ENCODE data around the gene MPPED2. TPM values are rescaled to one million over a fixed set of nuclear protein-coding genes. Genes with fewer than 3 reads are reported as not detected.

The MPPED2 gene
- total RNA-seq, 1 donor from 2014 or later = 1.6 TPM

GRCh38 chr11:30594646-30595411 is 8.7 kb upstream of the MPPED2 start:
- Histone ChIP-seq H2AFZ (ENCODE audit: low read depth, low read length) (peak overlapping the region; percentile 38), H3K27me3 (ENCODE audit: insufficient read depth, low read length) (no peaks in the 10 kb centered on the region), H3K36me3 (ENCODE audit: insufficient read depth, low read length) (no peaks in the 10 kb centered on the region), H3K9me3 (ENCODE audit: insufficient read depth, low read depth, low read length) (no peaks in the 10 kb centered on the region), H4K20me1 (ENCODE audit: insufficient read depth, low read length) (no peaks in the 10 kb centered on the region), H3K4me3 (ENCODE audit: insufficient read depth, low read depth, low read length) (no peak overlapping the region), H3K4me2 (ENCODE audit: low read length) (peak overlapping the region; percentile 26), H3K27ac (ENCODE audit: low read depth, low read length) (no peak overlapping the region), H3K79me2 (ENCODE audit: insufficient read depth, low read length) (no peaks in the 10 kb centered on the region), H3K9ac (ENCODE audit: low read length) (no peak overlapping the region), H3K4me1 (ENCODE audit: insufficient read depth, low read length) (no peaks in the 10 kb centered on the region)
- Mint-ChIP-seq H3K27ac (ENCODE audit: unreplicated experiment) (no peak overlapping the region), H3K36me3 (ENCODE audit: low read depth, unreplicated experiment) (no peaks in the 10 kb centered on the region), H3K27me3 (ENCODE audit: low read depth, unreplicated experiment) (no peaks in the 10 kb centered on the region), H3K4me3 (ENCODE audit: unreplicated experiment) (no peak overlapping the region), H3K9me3 (ENCODE audit: unreplicated experiment) (no peaks in the 10 kb centered on the region), H3K4me1 (ENCODE audit: low read depth, unreplicated experiment) (peaks cover 9% of the 10 kb centered on the region)
- no peak for FAIRE-seq
- TF ChIP-seq EZH2 (IDR thresholded peaks at IDR 0.05; ENCODE audit: insufficient read depth, low read length) = no peak
- no peak for TF ChIP-seq CTCF (IDR thresholded peaks at IDR 0.05; ENCODE audit: insufficient read depth, low read depth, low read length)
- no peak for DNase-seq (ENCODE audit: low read depth)

GRCh38 chr11:30587269-30587812 is 1.2 kb upstream of the MPPED2 start:
- Histone ChIP-seq H2AFZ (ENCODE audit: low read depth, low read length) (no peak overlapping the region), H3K4me3 (ENCODE audit: insufficient read depth, low read depth, low read length) (no peak overlapping the region), H4K20me1 (ENCODE audit: insufficient read depth, low read length) (no peaks in the 10 kb centered on the region), H3K27ac (ENCODE audit: low read depth, low read length) (no peak overlapping the region), H3K9me3 (ENCODE audit: insufficient read depth, low read depth, low read length) (no peaks in the 10 kb centered on the region), H3K27me3 (ENCODE audit: insufficient read depth, low read length) (peaks cover 39% of the 10 kb centered on the region), H3K36me3 (ENCODE audit: insufficient read depth, low read length) (no peaks in the 10 kb centered on the region), H3K79me2 (ENCODE audit: insufficient read depth, low read length) (no peaks in the 10 kb centered on the region), H3K9ac (ENCODE audit: low read length) (no peak overlapping the region), H3K4me1 (ENCODE audit: insufficient read depth, low read length) (peaks cover 3% of the 10 kb centered on the region), H3K4me2 (ENCODE audit: low read length) (no peak overlapping the region)
- TF ChIP-seq EZH2 (IDR thresholded peaks at IDR 0.05; ENCODE audit: insufficient read depth, low read length) (no peak), CTCF (IDR thresholded peaks at IDR 0.05; ENCODE audit: insufficient read depth, low read depth, low read length) (no peak)
- Mint-ChIP-seq H3K27ac (ENCODE audit: unreplicated experiment) (no peak overlapping the region), H3K4me1 (ENCODE audit: low read depth, unreplicated experiment) (peaks cover 2% of the 10 kb centered on the region), H3K27me3 (ENCODE audit: low read depth, unreplicated experiment) (peaks cover 19% of the 10 kb centered on the region), H3K36me3 (ENCODE audit: low read depth, unreplicated experiment) (no peaks in the 10 kb centered on the region), H3K9me3 (ENCODE audit: unreplicated experiment) (no peaks in the 10 kb centered on the region), H3K4me3 (ENCODE audit: unreplicated experiment) (no peak overlapping the region)
- DNase-seq (ENCODE audit: low read depth) (no peak), FAIRE-seq (no peak)

- H2AFZ ChIP-seq (ENCODE audit: low read depth, low read length) = peak overlapping the region; percentile 30
Observed at GRCh38 chr11:30585892-30586250, 282 bp downstream of the MPPED2 start.

More at GRCh38 chr11:30585892-30586250, 282 bp downstream of the MPPED2 start:
- H3K4me3 ChIP-seq (ENCODE audit: insufficient read depth, low read depth, low read length) = peak overlapping the region; percentile 51
- H3K27ac Mint-ChIP-seq (ENCODE audit: unreplicated experiment) = no peak overlapping the region
- no peak for TF ChIP-seq EZH2 (IDR thresholded peaks at IDR 0.05; ENCODE audit: insufficient read depth, low read length)
- no peak for TF ChIP-seq CTCF (IDR thresholded peaks at IDR 0.05; ENCODE audit: insufficient read depth, low read depth, low read length)
- no peaks in the 10 kb centered on the region for H3K36me3 ChIP-seq (ENCODE audit: insufficient read depth, low read length)
- peak overlapping the region; percentile 87 for H3K4me2 ChIP-seq (ENCODE audit: low read length)
- H3K4me1 ChIP-seq (ENCODE audit: insufficient read depth, low read length) = peaks cover 3% of the 10 kb centered on the region
- peak overlapping the region; percentile 86 for H3K4me3 Mint-ChIP-seq (ENCODE audit: unreplicated experiment)
- H3K9me3 ChIP-seq (ENCODE audit: insufficient read depth, low read depth, low read length) = no peaks in the 10 kb centered on the region
- H3K4me1 Mint-ChIP-seq (ENCODE audit: low read depth, unreplicated experiment) = peaks cover 2% of the 10 kb centered on the region
- peaks cover 25% of the 10 kb centered on the region for H3K27me3 Mint-ChIP-seq (ENCODE audit: low read depth, unreplicated experiment)
- DNase-seq (ENCODE audit: low read depth) = no peak
- no peak overlapping the region for H3K27ac ChIP-seq (ENCODE audit: low read depth, low read length)
- FAIRE-seq = no peak
- no peak overlapping the region for H3K9ac ChIP-seq (ENCODE audit: low read length)
- no peaks in the 10 kb centered on the region for H3K36me3 Mint-ChIP-seq (ENCODE audit: low read depth, unreplicated experiment)
- no peaks in the 10 kb centered on the region for H3K9me3 Mint-ChIP-seq (ENCODE audit: unreplicated experiment)
- no peaks in the 10 kb centered on the region for H3K79me2 ChIP-seq (ENCODE audit: insufficient read depth, low read length)
- H3K27me3 ChIP-seq (ENCODE audit: insufficient read depth, low read length) = peaks cover 42% of the 10 kb centered on the region
- no peaks in the 10 kb centered on the region for H4K20me1 ChIP-seq (ENCODE audit: insufficient read depth, low read length)
